Measurements from ENCODE around the gene SPINT3. TPM values are rescaled to one million over a fixed set of nuclear protein-coding genes. Genes with fewer than 3 reads are reported as not detected.

SPINT3 gene
- total and polyA plus RNA-seq, 2 of the 8 experiments (the other 6 are each of a cell fraction or from before 2014, with no cell fraction given), result not detected

DNA sequence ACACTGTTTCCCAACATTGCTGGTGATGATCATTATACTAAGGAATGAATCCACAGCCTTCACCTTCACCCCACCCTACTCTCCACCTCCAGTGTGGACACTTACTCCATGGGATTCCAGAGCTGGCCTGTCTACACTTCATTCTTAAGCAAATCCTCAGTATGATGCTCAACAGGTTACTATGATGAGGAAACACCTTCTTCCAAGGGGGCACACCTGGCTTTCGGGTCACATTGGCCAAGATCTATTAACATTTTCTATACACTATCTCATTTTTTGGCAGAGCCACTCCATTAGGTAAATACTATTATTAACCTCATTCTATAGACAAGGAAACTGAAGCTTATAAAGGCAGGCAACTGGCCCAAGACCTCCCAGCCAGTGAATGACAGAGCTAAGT is 39.8 kb upstream of the SPINT3 start:
- 89% methylated on average over 1 of the region's 1 CpG; no CpG with 5 or more reads in 1 of the 2 experiments for WGBS, 2 experiments (ENCODE audit: extremely low coverage in 1 of 2, insufficient coverage in 1 of 2, insufficient read length in 1 of 2, insufficient replicate concordance in 2 of 2, low coverage in 1 of 2, low lambda C conversion rate in 2 of 2, missing lambda C conversion rate in 1 of 2)
- Histone ChIP-seq H3K4ac (replicated peaks; ENCODE audit: insufficient read length, low read depth, low read length) (no peak overlapping the region), H3K79me1 (ENCODE audit: low read depth, low read length) (no peaks in the 10 kb centered on the region), H2BK15ac (ENCODE audit: low read length) (no peak overlapping the region), H3K4me1 (replicated peaks in 1 of 4; ENCODE audit: control insufficient read depth in 3 of 4, insufficient read depth in 4 of 4, low read length in 3 of 4) (no peaks in the 10 kb centered on the region), H2AK5ac (ENCODE audit: low read depth, low read length) (no peak overlapping the region), H3K56ac (replicated peaks; ENCODE audit: insufficient read length, low read depth, low read length) (no peak overlapping the region), H2BK120ac (replicated peaks; ENCODE audit: low read depth, low read length) (no peak overlapping the region), H3K23me2 (ENCODE audit: low read depth, low read length) (peaks cover 3% of the 10 kb centered on the region; the same call in 1 of the 2 replicates), H3K14ac (ENCODE audit: insufficient read length) (no peak overlapping the region), H3K9ac (replicated peaks in 1 of 4; ENCODE audit: extremely low read depth in 1 of 4, low read depth in 3 of 4, low read length in 3 of 4) (no peak overlapping the region), H3K4me3 (ENCODE audit: extremely low read depth in 1 of 4, insufficient read depth in 2 of 4, low read depth in 3 of 4, low read length in 4 of 4) (no peak overlapping the region), H3K79me2 (ENCODE audit: control insufficient read depth in 1 of 2, insufficient read depth in 2 of 2, low read length in 2 of 2) (no peaks in the 10 kb centered on the region), H3K23ac (ENCODE audit: insufficient read length) (no peak overlapping the region), H2BK5ac (ENCODE audit: low read depth, low read length) (no peak overlapping the region), H3K18ac (ENCODE audit: extremely low read depth, low read length) (no peak overlapping the region), H2AFZ (ENCODE audit: low read length) (no peak overlapping the region), H4K5ac (ENCODE audit: insufficient read length, low read depth, low read length) (no peak overlapping the region), H4K20me1 (replicated peaks in 1 of 2; ENCODE audit: control insufficient read depth in 1 of 2, insufficient read depth in 2 of 2, low read length in 2 of 2) (no peaks in the 10 kb centered on the region), H3K27me3 (replicated peaks in 1 of 4; ENCODE audit: control insufficient read depth in 3 of 4, extremely low read depth in 1 of 4, insufficient read depth in 3 of 4, low read length in 3 of 4) (no peaks in the 10 kb centered on the region), H3K36me3 (ENCODE audit: control insufficient read depth in 2 of 4, insufficient read depth in 4 of 4, low read length in 3 of 4) (no peaks in the 10 kb centered on the region), H4K91ac (replicated peaks; ENCODE audit: insufficient read length, low read length) (no peak overlapping the region), H3K9me3 (ENCODE audit: insufficient read depth in 2 of 2, low read depth in 1 of 2, low read length in 1 of 2) (no peaks in the 10 kb centered on the region; a peak in 2 of 4 replicates), H3K27ac (ENCODE audit: low read depth, low read length) (no peak overlapping the region), H3K4me2 (ENCODE audit: insufficient read depth in 1 of 2, low read depth in 2 of 2, low read length in 2 of 2) (no peak overlapping the region), H2BK20ac (ENCODE audit: low read length) (no peak overlapping the region), H2BK12ac (ENCODE audit: low read depth, low read length) (no peak overlapping the region), H4K8ac (ENCODE audit: extremely low read depth, insufficient read depth, low read length) (no peak overlapping the region)
- TF ChIP-seq CBX5 (IDR thresholded peaks at IDR 0.05; ENCODE audit: low read depth, low read length) (no peak), GABPA (IDR thresholded peaks at IDR 0.05; ENCODE audit: borderline replicate concordance, insufficient read depth, low read length) (no peak), TAF1 (IDR thresholded peaks at IDR 0.05; ENCODE audit: low read depth, low read length) (no peak), TAF7 (optimal IDR thresholded peaks at IDR 0.05; ENCODE audit: borderline replicate concordance, low read depth, low read length) (no peak), TCF12 (IDR thresholded peaks at IDR 0.05; ENCODE audit: low read depth, low read length) (no peak), CTBP2 (IDR thresholded peaks at IDR 0.05; ENCODE audit: borderline replicate concordance, insufficient read depth, insufficient read length, low read length) (no peak), EGR1 (IDR thresholded peaks at IDR 0.05; ENCODE audit: borderline replicate concordance, low read depth, low read length) (no peak), EP300 (IDR thresholded peaks at IDR 0.05; ENCODE audit: borderline replicate concordance in 1 of 2, low read depth in 2 of 2, low read length in 2 of 2) (no peak), RAD21 (IDR thresholded peaks at IDR 0.05 in 1 of 2, conservative IDR thresholded peaks at IDR 0.05 in 1 of 2; ENCODE audit: low read depth in 2 of 2, low read length in 2 of 2) (no peak), BACH1 (IDR thresholded peaks at IDR 0.05; ENCODE audit: low read length) (no peak), NRF1 (IDR thresholded peaks at IDR 0.05; ENCODE audit: low read depth, low read length) (no peak), NANOG (IDR thresholded peaks at IDR 0.05; ENCODE audit: insufficient read depth, low read depth, low read length, poor library complexity, severe bottlenecking) (no peak), BCL11A (IDR thresholded peaks at IDR 0.05; ENCODE audit: low read depth in 2 of 2, low read length in 2 of 2) (no peak)
- POLR2A ChIA-PET (ENCODE audit: partially characterized antibody), result no interaction called here
- FAIRE-seq (no peak), DNase-seq (ENCODE audit: low read depth in 1 of 2, low spot score in 2 of 2) (no peak)
- CTCF ChIA-PET (ENCODE audit: partially characterized antibody), result interaction anchor here (0.9 to 4.5 kb wide), 3 partner anchors 9 to 215 kb away, joined by 3 to 32 read pairs (median 5); partner anchors contain the start of gene WFDC6
